ENCODE results near the gene ATOH8.

DNA sequence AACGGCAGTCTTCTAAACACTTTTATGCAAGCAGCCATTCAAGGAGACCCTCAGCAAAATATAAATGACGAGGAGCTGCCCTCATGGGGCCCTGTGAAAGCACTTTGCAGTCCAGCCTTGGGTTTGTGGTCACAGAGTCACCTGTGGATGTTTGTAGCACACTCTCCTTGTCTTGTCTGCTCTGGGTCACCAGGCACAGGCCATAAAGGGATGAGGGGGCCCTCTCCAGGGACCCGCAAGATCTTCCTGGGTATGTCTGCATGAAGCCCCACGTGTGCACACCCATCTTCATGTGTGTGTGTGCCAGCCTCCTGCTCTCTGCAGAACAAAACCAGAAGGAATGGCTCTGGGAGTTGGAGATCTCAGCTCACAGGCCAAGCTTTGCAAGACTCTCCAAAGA, 36.2 kb downstream of the ATOH8 start:
- TF ChIP-seq CTCF (IDR thresholded peaks at IDR 0.05 in 2 of 3, conservative IDR thresholded peaks at IDR 0.05 in 1 of 3; ENCODE audit: control insufficient read depth in 2 of 3, extremely low read depth in 1 of 3, insufficient read depth in 1 of 3, low read depth in 3 of 3, low read length in 3 of 3): no peak
- no peak for TF ChIP-seq JUND (IDR thresholded peaks at IDR 0.05; ENCODE audit: low read depth, low read length)
- no peak for TF ChIP-seq CBFB (IDR thresholded peaks at IDR 0.05; ENCODE audit: low read depth)
- no peak for TF ChIP-seq SIX5 (IDR thresholded peaks at IDR 0.05; ENCODE audit: low read depth, low read length, severe bottlenecking)
- no peak for TF ChIP-seq ELK1 (IDR thresholded peaks at IDR 0.05; ENCODE audit: low read depth, low read length)
- no peak for TF ChIP-seq FOXM1 (IDR thresholded peaks at IDR 0.05; ENCODE audit: low read depth, low read length)
- TF ChIP-seq CREB1 (IDR thresholded peaks at IDR 0.05; ENCODE audit: low read depth): no peak
- no peak for TF ChIP-seq TAF1 (IDR thresholded peaks at IDR 0.05; ENCODE audit: borderline replicate concordance, low read depth, low read length)
